ENCODE results near the gene TTLL12. TPM values are rescaled to one million over a fixed set of nuclear protein-coding genes. Genes with fewer than 3 reads are reported as not detected.

TTLL12 gene
- total RNA-seq, 1 experiment from 2014 or later, result 61.0 TPM

DNA sequence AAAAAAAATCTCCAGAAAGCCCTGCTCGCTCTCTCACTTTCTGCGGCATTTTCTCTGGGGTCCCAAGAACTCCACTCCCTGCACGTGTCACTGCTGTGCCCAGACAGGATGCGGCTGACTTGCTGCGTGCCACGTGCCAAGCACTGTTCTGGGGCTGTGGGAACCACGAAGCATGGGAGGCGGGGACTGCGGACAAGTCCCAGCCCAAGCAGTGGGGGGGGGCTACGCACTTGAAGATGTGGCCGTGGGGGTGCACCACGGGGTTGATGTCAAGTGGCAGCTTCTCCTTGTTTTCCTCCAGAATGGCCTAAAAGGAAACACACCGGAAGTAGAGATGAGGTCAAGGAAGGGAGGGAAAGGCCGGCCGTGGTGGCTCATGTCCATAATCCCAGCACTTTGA lies 10.8 kb downstream of the TTLL12 start:
- TF ChIP-seq, protein P1, sequence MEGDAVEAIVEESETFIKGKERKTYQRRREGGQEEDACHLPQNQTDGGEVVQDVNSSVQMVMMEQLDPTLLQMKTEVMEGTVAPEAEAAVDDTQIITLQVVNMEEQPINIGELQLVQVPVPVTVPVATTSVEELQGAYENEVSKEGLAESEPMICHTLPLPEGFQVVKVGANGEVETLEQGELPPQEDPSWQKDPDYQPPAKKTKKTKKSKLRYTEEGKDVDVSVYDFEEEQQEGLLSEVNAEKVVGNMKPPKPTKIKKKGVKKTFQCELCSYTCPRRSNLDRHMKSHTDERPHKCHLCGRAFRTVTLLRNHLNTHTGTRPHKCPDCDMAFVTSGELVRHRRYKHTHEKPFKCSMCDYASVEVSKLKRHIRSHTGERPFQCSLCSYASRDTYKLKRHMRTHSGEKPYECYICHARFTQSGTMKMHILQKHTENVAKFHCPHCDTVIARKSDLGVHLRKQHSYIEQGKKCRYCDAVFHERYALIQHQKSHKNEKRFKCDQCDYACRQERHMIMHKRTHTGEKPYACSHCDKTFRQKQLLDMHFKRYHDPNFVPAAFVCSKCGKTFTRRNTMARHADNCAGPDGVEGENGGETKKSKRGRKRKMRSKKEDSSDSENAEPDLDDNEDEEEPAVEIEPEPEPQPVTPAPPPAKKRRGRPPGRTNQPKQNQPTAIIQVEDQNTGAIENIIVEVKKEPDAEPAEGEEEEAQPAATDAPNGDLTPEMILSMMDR (IDR thresholded peaks at IDR 0.05; ENCODE audit: unreplicated experiment), result no peak
- Mint-ChIP-seq H3K27ac (ENCODE audit: low read depth, unreplicated experiment) (no peak overlapping the region), H3K4me3 (ENCODE audit: unreplicated experiment) (no peak overlapping the region), H3K36me3 (ENCODE audit: insufficient read depth, unreplicated experiment) (peaks cover 80% of the 10 kb centered on the region), H3K9me3 (ENCODE audit: unreplicated experiment) (no peaks in the 10 kb centered on the region), H3K27me3 (ENCODE audit: insufficient read depth, unreplicated experiment) (no peaks in the 10 kb centered on the region), H3K4me1 (ENCODE audit: insufficient read depth, unreplicated experiment) (no peaks in the 10 kb centered on the region)
- POLR2A ChIA-PET, result interaction anchor here (1.1 kb wide), 1 partner anchor 12 kb away, joined by 3 read pairs; no protein-coding TSS in a partner anchor
- no peak for DNase-seq (ENCODE audit: unreplicated experiment)
- intact Hi-C loops (cut with micrococcal nuclease), result no loop called here
- CTCF ChIA-PET, result no interaction called here
- no TSS peak for BruUV-seq (replicated peaks)

DNA sequence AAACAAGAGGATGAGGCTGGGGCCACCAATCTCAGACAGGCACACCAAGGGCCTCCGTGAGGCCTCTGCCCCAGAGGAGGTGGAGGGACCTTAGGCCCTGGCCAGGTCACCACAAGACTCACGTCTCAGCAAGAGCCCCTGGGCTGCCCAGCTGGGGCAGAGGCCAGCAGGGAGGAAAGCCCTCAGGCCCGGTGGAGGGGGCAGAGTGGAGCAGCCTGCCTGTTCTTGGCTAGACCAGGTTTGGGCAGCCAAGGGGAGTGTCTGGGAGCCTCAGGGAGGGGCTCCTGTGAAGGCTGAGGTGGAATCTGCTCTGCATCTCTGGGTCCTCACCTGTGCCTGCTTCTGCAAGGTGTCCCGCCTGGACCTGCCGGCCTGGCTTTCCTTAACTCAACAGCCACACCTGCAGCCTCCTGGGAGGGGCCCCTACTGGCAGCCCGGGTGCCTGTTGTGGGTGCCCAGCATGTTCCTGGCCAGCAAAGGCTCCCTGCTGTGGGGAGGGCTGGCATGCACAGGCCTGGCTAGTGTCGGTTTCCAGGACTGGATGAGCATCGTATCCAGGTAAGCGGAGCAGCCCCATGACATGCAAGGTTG lies 11.9 kb downstream of the TTLL12 start:
- Mint-ChIP-seq H3K4me1 (ENCODE audit: insufficient read depth, unreplicated experiment) (no peaks in the 10 kb centered on the region), H3K27ac (ENCODE audit: low read depth, unreplicated experiment) (no peak overlapping the region), H3K36me3 (ENCODE audit: insufficient read depth, unreplicated experiment) (peaks cover 80% of the 10 kb centered on the region), H3K27me3 (ENCODE audit: insufficient read depth, unreplicated experiment) (no peaks in the 10 kb centered on the region), H3K4me3 (ENCODE audit: unreplicated experiment) (no peak overlapping the region), H3K9me3 (ENCODE audit: unreplicated experiment) (no peaks in the 10 kb centered on the region)
- TF ChIP-seq, protein P1 (IDR thresholded peaks at IDR 0.05; ENCODE audit: unreplicated experiment), result no peak
- intact Hi-C loops (cut with micrococcal nuclease), result no loop called here
- peak; percentile 38 for DNase-seq (ENCODE audit: unreplicated experiment)
- no TSS peak for BruUV-seq (replicated peaks)
- POLR2A ChIA-PET, result interaction anchor here (1.2 kb wide), 1 partner anchor 12 kb away, joined by 4 read pairs; no protein-coding TSS in a partner anchor
- CTCF ChIA-PET, result no interaction called here

DNA sequence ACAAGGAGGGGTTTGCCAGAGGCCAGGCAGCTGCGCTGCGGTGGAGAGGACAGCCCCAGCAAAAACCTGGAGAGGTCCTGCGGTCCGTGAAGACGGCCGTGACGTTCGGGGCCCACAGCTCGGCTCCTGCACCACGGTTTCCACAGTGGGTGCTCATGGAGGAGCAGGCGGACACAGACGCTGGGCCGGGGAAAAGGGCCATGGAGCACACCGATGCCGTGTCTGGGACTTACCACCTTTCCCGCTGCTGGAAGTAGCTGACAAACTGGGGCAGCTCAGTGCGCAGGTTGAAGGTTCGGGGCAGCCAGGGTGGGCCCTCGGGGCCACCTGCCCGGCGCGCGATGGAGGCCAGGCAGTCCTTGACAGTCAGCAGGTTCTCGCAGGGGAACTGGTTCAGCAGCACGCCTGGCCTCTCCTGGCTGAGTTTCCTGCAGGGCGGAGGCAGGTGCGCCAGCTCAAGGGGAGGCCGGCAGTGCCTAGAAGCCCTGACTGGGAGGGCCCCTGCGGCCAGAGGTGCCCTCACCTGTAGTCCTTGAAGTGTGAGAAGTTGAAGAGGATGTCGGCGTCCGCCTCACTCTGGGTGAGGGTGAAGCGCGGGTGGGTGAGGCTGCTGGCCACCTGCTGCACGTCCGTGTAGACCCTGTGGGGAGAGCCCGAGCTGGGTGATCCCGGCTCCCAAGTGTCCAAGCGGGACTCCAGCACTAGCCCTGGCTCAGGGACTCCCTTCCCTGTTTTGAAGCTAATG lies 12.8 kb downstream of the TTLL12 start:
- no peaks in the 10 kb centered on the region for H3K9me3 Mint-ChIP-seq (ENCODE audit: unreplicated experiment)
- no TSS peak for BruUV-seq (replicated peaks)
- no peaks in the 10 kb centered on the region for H3K4me1 Mint-ChIP-seq (ENCODE audit: insufficient read depth, unreplicated experiment)
- POLR2A ChIA-PET, result interaction anchor here (1.2 kb wide), 1 partner anchor 11 kb away, joined by 4 read pairs; no protein-coding TSS in a partner anchor
- CTCF ChIA-PET, result interaction anchor here (0.6 kb wide), 1 partner anchor 48 kb away, joined by 4 read pairs; no protein-coding TSS in a partner anchor
- TF ChIP-seq, protein P1 (IDR thresholded peaks at IDR 0.05; ENCODE audit: unreplicated experiment), result no peak
- no peak overlapping the region for H3K4me3 Mint-ChIP-seq (ENCODE audit: unreplicated experiment)
- H3K27me3 Mint-ChIP-seq (ENCODE audit: insufficient read depth, unreplicated experiment), result no peaks in the 10 kb centered on the region
- no peak overlapping the region for H3K27ac Mint-ChIP-seq (ENCODE audit: low read depth, unreplicated experiment)
- DNase-seq (ENCODE audit: unreplicated experiment), result no peak
- intact Hi-C loops (cut with micrococcal nuclease), result no loop called here
- H3K36me3 Mint-ChIP-seq (ENCODE audit: insufficient read depth, unreplicated experiment), result peaks cover 80% of the 10 kb centered on the region

DNA sequence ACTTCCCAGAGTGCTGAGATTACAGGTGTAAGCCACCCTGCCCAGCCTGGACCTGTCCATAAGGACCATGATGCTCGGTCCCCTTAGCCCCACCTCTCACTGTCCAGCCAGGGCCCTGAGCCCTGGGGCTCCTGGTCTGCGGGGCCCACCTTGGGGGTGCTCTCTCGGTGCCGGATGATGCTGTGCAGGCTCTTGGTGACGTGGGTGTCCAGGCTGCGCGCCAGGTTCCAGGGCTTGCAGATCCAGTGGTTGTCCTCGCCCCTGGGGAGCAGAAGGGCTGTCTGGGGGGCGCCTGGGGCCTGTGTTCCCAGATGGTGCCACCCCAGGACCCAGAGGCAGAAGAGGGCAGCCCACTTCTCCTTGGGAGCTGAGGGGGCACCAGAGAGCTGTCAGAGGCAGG lies 13.4 kb downstream of the TTLL12 start:
- no peak for DNase-seq (ENCODE audit: unreplicated experiment)
- POLR2A ChIA-PET, result interaction anchor here (0.9 kb wide), 1 partner anchor 10 kb away, joined by 5 read pairs; no protein-coding TSS in a partner anchor
- CTCF ChIA-PET, result interaction anchor here (0.6 kb wide), 1 partner anchor 47 kb away, joined by 4 read pairs; no protein-coding TSS in a partner anchor
- TF ChIP-seq, protein P1 (IDR thresholded peaks at IDR 0.05; ENCODE audit: unreplicated experiment), result no peak
- H3K27ac Mint-ChIP-seq (ENCODE audit: low read depth, unreplicated experiment), result no peak overlapping the region
- intact Hi-C loops (cut with micrococcal nuclease), result no loop called here
- BruUV-seq (replicated peaks), result no TSS peak
- no peak overlapping the region for H3K4me3 Mint-ChIP-seq (ENCODE audit: unreplicated experiment)
- H3K4me1 Mint-ChIP-seq (ENCODE audit: insufficient read depth, unreplicated experiment), result no peaks in the 10 kb centered on the region
- no peaks in the 10 kb centered on the region for H3K9me3 Mint-ChIP-seq (ENCODE audit: unreplicated experiment)
- no peaks in the 10 kb centered on the region for H3K27me3 Mint-ChIP-seq (ENCODE audit: insufficient read depth, unreplicated experiment)
- H3K36me3 Mint-ChIP-seq (ENCODE audit: insufficient read depth, unreplicated experiment), result peaks cover 76% of the 10 kb centered on the region
